ENCODE measurements around the gene ACTL10. TPM values are rescaled to one million over a fixed set of nuclear protein-coding genes. Genes with fewer than 3 reads are reported as not detected.

Gene ACTL10
- total and polyA plus RNA-seq, 2 of the 13 experiments (the other 11 are each of a cell fraction or from before 2014, with no cell fraction given): not detected

DNA sequence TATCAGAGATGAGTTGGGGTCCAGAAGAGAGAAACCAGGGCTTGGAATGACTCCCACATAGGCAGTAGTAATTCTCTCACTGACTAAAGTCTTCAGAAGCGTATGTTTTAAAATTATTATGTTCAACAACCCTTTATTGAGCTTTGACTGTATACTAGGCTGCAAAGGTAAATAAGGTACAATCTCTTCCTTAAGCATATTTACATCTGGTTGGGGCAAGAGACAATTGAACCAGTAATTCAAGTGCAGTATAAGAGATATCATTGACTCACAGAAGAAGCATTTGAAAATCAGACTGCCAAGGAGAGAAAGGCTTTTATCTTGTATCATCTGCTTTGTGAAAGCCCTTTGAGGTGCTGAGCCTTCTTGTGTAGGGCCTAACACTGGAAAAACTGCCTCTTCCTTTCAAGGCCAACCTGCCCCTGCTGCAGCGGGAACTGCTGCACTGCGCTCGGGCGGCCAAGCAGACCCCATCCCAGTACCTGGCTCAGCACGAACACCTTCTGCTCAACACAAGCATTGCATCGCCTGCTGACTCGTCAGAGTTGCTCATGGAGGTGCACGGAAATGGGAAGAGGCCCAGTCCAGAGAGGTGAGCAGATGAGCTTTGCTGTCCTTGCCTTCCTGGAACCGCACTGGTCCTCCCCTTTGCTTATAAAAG lies 43.9 kb upstream of the ACTL10 start:
- no peaks in the 10 kb centered on the region for H3K27me3 ChIP-seq (ENCODE audit: control insufficient read depth in 1 of 2, insufficient read depth in 2 of 2, low read length in 2 of 2)
- no peak overlapping the region for H3K9ac ChIP-seq (ENCODE audit: insufficient read depth, low read depth, low read length)
- ATAC-seq (no peak), FAIRE-seq (no peak), DNase-seq (ENCODE audit: low spot score) (no peak)
- H3K4me1 ChIP-seq (ENCODE audit: insufficient read depth, low read length): no peaks in the 10 kb centered on the region
- no peaks in the 10 kb centered on the region for H3K9me3 ChIP-seq (ENCODE audit: low read length)
- 95% methylated on average over 10 of the region's 10 CpGs for WGBS (ENCODE audit: low lambda C conversion rate)
- ChIA-PET CTCF (ENCODE audit: low intra/inter-chr PET ratio, low total read pairs) (no interaction called here), POLR2A (no interaction called here)
- peaks cover 27 to 63% of the 10 kb centered on the region in 2 experiments for H3K36me3 ChIP-seq (replicated peaks in 1 of 2; ENCODE audit: control insufficient read depth in 1 of 2, insufficient read depth in 2 of 2, low read length in 2 of 2)
- H2AFZ ChIP-seq (ENCODE audit: low read length): no peak overlapping the region
- H4K20me1 ChIP-seq (ENCODE audit: insufficient read depth, low read length): no peaks in the 10 kb centered on the region
- intact Hi-C loops (cut with micrococcal nuclease; ENCODE audit: unreplicated experiment): no loop called here
- no peak overlapping the region for H3K4me2 ChIP-seq (ENCODE audit: low read depth, low read length)
- in situ Hi-C loops (cut with HindIII; ENCODE audit: extremely low pct_ligation_motif_present, low pct_unique_long_range_greater_than_20kb): no loop called here
- no peaks in the 10 kb centered on the region for H3K79me2 ChIP-seq (ENCODE audit: insufficient read depth, low read length)
- no peak overlapping the region for H3K27ac ChIP-seq (ENCODE audit: extremely low read length, insufficient read depth, low read length)
- H3K4me3 ChIP-seq (replicated peaks in 1 of 3; ENCODE audit: insufficient read depth in 1 of 3, low read depth in 2 of 3, low read length in 3 of 3): no peak overlapping the region
- no TSS peak for BruUV-seq (replicated peaks)
- TF ChIP-seq RXRA (CRISPR knock-in tag; IDR thresholded peaks at IDR 0.05) (0 out of 2 replicates have a peak, but pooled peaks have one; percentile 19), NFRKB (IDR thresholded peaks at IDR 0.05) (no peak), TBP (CRISPR knock-in tag; IDR thresholded peaks at IDR 0.05) (no peak), MTA3 (CRISPR knock-in tag; IDR thresholded peaks at IDR 0.05) (no peak), ZNF891 (CRISPR knock-in tag; IDR thresholded peaks at IDR 0.05) (0 out of 2 replicates have a peak, but pooled peaks have one; percentile 45), ZNF660 (CRISPR knock-in tag; IDR thresholded peaks at IDR 0.05; ENCODE audit: borderline replicate concordance, low read depth) (no peak), ZNF549 (CRISPR knock-in tag; IDR thresholded peaks at IDR 0.05) (no peak), ZNF274 (CRISPR knock-in tag; IDR thresholded peaks at IDR 0.05) (0 out of 2 replicates have a peak, but pooled peaks have one; percentile 70), KDM4B (CRISPR knock-in tag; IDR thresholded peaks at IDR 0.05) (no peak), MTF2 (CRISPR knock-in tag; IDR thresholded peaks at IDR 0.05; ENCODE audit: borderline replicate concordance) (no peak), THRA (CRISPR knock-in tag; IDR thresholded peaks at IDR 0.05; ENCODE audit: borderline replicate concordance) (no peak), ZNF207 (IDR thresholded peaks at IDR 0.05; ENCODE audit: borderline replicate concordance) (no peak), RBFOX2 (IDR thresholded peaks at IDR 0.05; ENCODE audit: low read depth, low read length) (no peak), PHF8 (CRISPR knock-in tag; IDR thresholded peaks at IDR 0.05) (no peak), GATAD2A (CRISPR knock-in tag; IDR thresholded peaks at IDR 0.05) (no peak), ZNF280B (CRISPR knock-in tag; IDR thresholded peaks at IDR 0.05; ENCODE audit: borderline replicate concordance) (0 out of 2 replicates have a peak, but pooled peaks have one; percentile 42), AGO2 (optimal IDR thresholded peaks at IDR 0.05; ENCODE audit: low read depth, low read length) (no peak)
- TF ChIP-seq, protein P1, sequence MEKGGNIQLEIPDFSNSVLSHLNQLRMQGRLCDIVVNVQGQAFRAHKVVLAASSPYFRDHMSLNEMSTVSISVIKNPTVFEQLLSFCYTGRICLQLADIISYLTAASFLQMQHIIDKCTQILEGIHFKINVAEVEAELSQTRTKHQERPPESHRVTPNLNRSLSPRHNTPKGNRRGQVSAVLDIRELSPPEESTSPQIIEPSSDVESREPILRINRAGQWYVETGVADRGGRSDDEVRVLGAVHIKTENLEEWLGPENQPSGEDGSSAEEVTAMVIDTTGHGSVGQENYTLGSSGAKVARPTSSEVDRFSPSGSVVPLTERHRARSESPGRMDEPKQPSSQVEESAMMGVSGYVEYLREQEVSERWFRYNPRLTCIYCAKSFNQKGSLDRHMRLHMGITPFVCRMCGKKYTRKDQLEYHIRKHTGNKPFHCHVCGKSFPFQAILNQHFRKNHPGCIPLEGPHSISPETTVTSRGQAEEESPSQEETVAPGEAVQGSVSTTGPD (CRISPR knock-in tag; IDR thresholded peaks at IDR 0.05): no peak
